Amygdala (tissue), 56 donors: ENCODE measurements around the gene HRH4.

Experiments used
- DNase-seq, 56 donors: peaks; one replicate each; lab custom pipeline; 2025; lab: John Stamatoyannopoulos, UW

The HRH4 gene

GRCh38 chr18:24460388-24460787 is at the start of gene HRH4:
HRH4 (plus strand) TSS chr18:24460637; CDS start chr18:24460729, 92 bp downstream.
- DNase-seq: no peak

- DNase-seq: peak in 10 of 56 donors; percentile 1 to 25 (median 12)
Measured at GRCh38 chr18:24413148-24413547, 47.3 kb upstream of the HRH4 start.

- DNase-seq: no peak
Measured at GRCh38 chr18:24414349-24415003, 46.0 kb upstream of the HRH4 start.

- DNase-seq: no peak
Measured at GRCh38 chr18:24417480-24417879, 43.0 kb upstream of the HRH4 start.

GRCh38 chr18:24420551-24420950 is 39.9 kb upstream of the HRH4 start:
- DNase-seq: no peak

- DNase-seq: no peak
Measured at GRCh38 chr18:24421831-24422230, 38.6 kb upstream of the HRH4 start.

GRCh38 chr18:24426073-24426397 is 34.4 kb upstream of the HRH4 start:
- no peak for DNase-seq

GRCh38 chr18:24426398-24427294 is 33.8 kb upstream of the HRH4 start, which contains the start of gene IMPACT:
IMPACT (plus strand) TSS chr18:24426670; CDS start chr18:24426757, 87 bp downstream.
- DNase-seq: peak in 54 of 56 donors; percentile 5 to 84 (median 62)

- no peak for DNase-seq
Measured at GRCh38 chr18:24427484-24427883, 33.0 kb upstream of the HRH4 start.

- DNase-seq: no peak
Measured at GRCh38 chr18:24428709-24429108, 31.7 kb upstream of the HRH4 start.

- DNase-seq: no peak
Measured at GRCh38 chr18:24429188-24429587, 31.2 kb upstream of the HRH4 start.

GRCh38 chr18:24432618-24433017 is 27.8 kb upstream of the HRH4 start:
- no peak for DNase-seq

GRCh38 chr18:24436939-24437338 is 23.5 kb upstream of the HRH4 start:
- DNase-seq: no peak

GRCh38 chr18:24443870-24444269 is 16.6 kb upstream of the HRH4 start:
- DNase-seq: no peak

- DNase-seq: no peak
Measured at GRCh38 chr18:24446453-24446852, 14.0 kb upstream of the HRH4 start.

- DNase-seq: no peak
Measured at GRCh38 chr18:24446953-24447538, 13.4 kb upstream of the HRH4 start.

GRCh38 chr18:24447961-24448360 is 12.5 kb upstream of the HRH4 start:
- no peak for DNase-seq

GRCh38 chr18:24456549-24456948 is 3.9 kb upstream of the HRH4 start:
- DNase-seq: no peak

GRCh38 chr18:24459772-24460171 is 665 bp upstream of the HRH4 start:
- DNase-seq: no peak

- DNase-seq: no peak
Measured at GRCh38 chr18:24461996-24462395, 1.6 kb downstream of the HRH4 start.
